ENCODE data around the gene ZMIZ1.

Gene ZMIZ1

GRCh38 chr10:79192677-79193003, 123.9 kb downstream of the ZMIZ1 start:
- no peak for DNase-seq

- no peak for DNase-seq
Observed at GRCh38 chr10:79193694-79194382, 125.1 kb downstream of the ZMIZ1 start.

GRCh38 chr10:79195091-79195923, 126.5 kb downstream of the ZMIZ1 start:
- peak; percentile 33 for DNase-seq

GRCh38 chr10:79196470-79197461, 128.0 kb downstream of the ZMIZ1 start:
- peak; percentile 32 for DNase-seq

GRCh38 chr10:79197558-79197957, 128.8 kb downstream of the ZMIZ1 start:
- no peak for DNase-seq

GRCh38 chr10:79200346-79200745, 131.6 kb downstream of the ZMIZ1 start:
- DNase-seq: no peak

GRCh38 chr10:79201706-79202105, 132.9 kb downstream of the ZMIZ1 start:
- DNase-seq: no peak

GRCh38 chr10:79202188-79203013, 133.6 kb downstream of the ZMIZ1 start:
- no peak for DNase-seq

GRCh38 chr10:79203014-79203644, 134.4 kb downstream of the ZMIZ1 start:
- DNase-seq: no peak

GRCh38 chr10:79203833-79204232, 135.1 kb downstream of the ZMIZ1 start:
- DNase-seq: no peak

- no peak for DNase-seq
Observed at GRCh38 chr10:79206300-79207095, 137.7 kb downstream of the ZMIZ1 start.

- DNase-seq: no peak
Observed at GRCh38 chr10:79207096-79207357, 138.3 kb downstream of the ZMIZ1 start.

GRCh38 chr10:79207726-79208125, 139.0 kb downstream of the ZMIZ1 start:
- DNase-seq: no peak

GRCh38 chr10:79208251-79208983, 139.7 kb downstream of the ZMIZ1 start:
- DNase-seq: no peak

- DNase-seq: no peak
Observed at GRCh38 chr10:79209340-79209739, 140.6 kb downstream of the ZMIZ1 start.

- no peak for DNase-seq
Observed at GRCh38 chr10:79209831-79210230, 141.1 kb downstream of the ZMIZ1 start.

- no peak for DNase-seq
Observed at GRCh38 chr10:79210672-79211071, 141.9 kb downstream of the ZMIZ1 start.

- no peak for DNase-seq
Observed at GRCh38 chr10:79211616-79212015, 142.8 kb downstream of the ZMIZ1 start.

GRCh38 chr10:79215531-79215930, 146.8 kb downstream of the ZMIZ1 start:
- no peak for DNase-seq

GRCh38 chr10:79219322-79219957, 150.7 kb downstream of the ZMIZ1 start:
- DNase-seq: no peak
